Measurements from ENCODE around the gene HSPB1. TPM values are rescaled to one million over a fixed set of nuclear protein-coding genes. Genes with fewer than 3 reads are reported as not detected.

HSPB1 gene
- total and polyA plus RNA-seq, 2 experiments from 2014 or later, result 186 to 1,525 TPM

GRCh38 chr7:76261931-76262330, 40.5 kb upstream of the HSPB1 start:
- no peak overlapping the region for H2AFZ ChIP-seq
- no peaks in the 10 kb centered on the region for H3K9me2 ChIP-seq (replicated peaks; ENCODE audit: insufficient read depth)
- no peak overlapping the region for H3K27ac ChIP-seq
- peaks cover under 1% of the 10 kb centered on the region for H3K4me1 ChIP-seq (ENCODE audit: insufficient read depth)
- H3K9me3 ChIP-seq (ENCODE audit: low read depth), result no peaks in the 10 kb centered on the region
- TF ChIP-seq EZH2 (IDR thresholded peaks at IDR 0.05; ENCODE audit: borderline replicate concordance) (no peak), CTCF (IDR thresholded peaks at IDR 0.05; ENCODE audit: poor library complexity) (no peak), EZH2phosphoT487 (IDR thresholded peaks at IDR 0.05; ENCODE audit: low read depth, severe bottlenecking, unreplicated experiment) (no peak)
- H3K27me3 ChIP-seq, result peaks cover 9% of the 10 kb centered on the region
- H4K20me1 ChIP-seq (ENCODE audit: insufficient read depth, poor library complexity, severe bottlenecking), result no peaks in the 10 kb centered on the region
- no peak overlapping the region for H3K4me2 ChIP-seq
- H3K36me3 ChIP-seq (replicated peaks; ENCODE audit: insufficient read depth, low read depth), result no peaks in the 10 kb centered on the region
- DNase-seq (ENCODE audit: low spot score), result no peak
- WGBS (ENCODE audit: low lambda C conversion rate, missing lambda C conversion rate), result 44% methylated on average over 4 of the region's 4 CpGs
- H3K79me2 ChIP-seq, result no peaks in the 10 kb centered on the region
- no peak overlapping the region for H3K4me3 ChIP-seq

- H3K79me2 ChIP-seq, result no peaks in the 10 kb centered on the region
- TF ChIP-seq CTCF (IDR thresholded peaks at IDR 0.05; ENCODE audit: poor library complexity) (peak; percentile 65), EZH2phosphoT487 (IDR thresholded peaks at IDR 0.05; ENCODE audit: low read depth, severe bottlenecking, unreplicated experiment) (no peak), EZH2 (IDR thresholded peaks at IDR 0.05; ENCODE audit: borderline replicate concordance) (no peak)
- no peaks in the 10 kb centered on the region for H3K9me2 ChIP-seq (replicated peaks; ENCODE audit: insufficient read depth)
- WGBS (ENCODE audit: low lambda C conversion rate, missing lambda C conversion rate), result 61% methylated on average over 7 of the region's 7 CpGs
- H3K27me3 ChIP-seq, result peaks cover 17% of the 10 kb centered on the region
- no peaks in the 10 kb centered on the region for H4K20me1 ChIP-seq (ENCODE audit: insufficient read depth, poor library complexity, severe bottlenecking)
- H3K9me3 ChIP-seq (ENCODE audit: low read depth), result no peaks in the 10 kb centered on the region
- DNase-seq (ENCODE audit: low spot score), result peak; percentile 78
- H3K36me3 ChIP-seq (replicated peaks; ENCODE audit: insufficient read depth, low read depth), result no peaks in the 10 kb centered on the region
- H3K4me2 ChIP-seq, result no peak overlapping the region
- H3K4me1 ChIP-seq (ENCODE audit: insufficient read depth), result peaks cover 5% of the 10 kb centered on the region
- no peak overlapping the region for H3K4me3 ChIP-seq
- H2AFZ ChIP-seq, result no peak overlapping the region
- H3K27ac ChIP-seq, result no peak overlapping the region
Measured at GRCh38 chr7:76262683-76263402, 39.6 kb upstream of the HSPB1 start.

- no peak overlapping the region for H3K4me2 ChIP-seq
- DNase-seq (ENCODE audit: low spot score), result no peak
- peaks cover 35% of the 10 kb centered on the region for H3K27me3 ChIP-seq
- H3K36me3 ChIP-seq (replicated peaks; ENCODE audit: insufficient read depth, low read depth), result no peaks in the 10 kb centered on the region
- H3K4me3 ChIP-seq, result no peak overlapping the region
- no peak overlapping the region for H2AFZ ChIP-seq
- H3K4me1 ChIP-seq (ENCODE audit: insufficient read depth), result peaks cover 5% of the 10 kb centered on the region
- H3K27ac ChIP-seq, result no peak overlapping the region
- H3K9me3 ChIP-seq (ENCODE audit: low read depth), result no peaks in the 10 kb centered on the region
- no peaks in the 10 kb centered on the region for H3K79me2 ChIP-seq
- no peaks in the 10 kb centered on the region for H3K9me2 ChIP-seq (replicated peaks; ENCODE audit: insufficient read depth)
- WGBS (ENCODE audit: low lambda C conversion rate, missing lambda C conversion rate), result 97% methylated on average over 5 of the region's 7 CpGs
- TF ChIP-seq EZH2 (IDR thresholded peaks at IDR 0.05; ENCODE audit: borderline replicate concordance) (no peak), EZH2phosphoT487 (IDR thresholded peaks at IDR 0.05; ENCODE audit: low read depth, severe bottlenecking, unreplicated experiment) (no peak), CTCF (IDR thresholded peaks at IDR 0.05; ENCODE audit: poor library complexity) (no peak)
- no peaks in the 10 kb centered on the region for H4K20me1 ChIP-seq (ENCODE audit: insufficient read depth, poor library complexity, severe bottlenecking)
Measured at GRCh38 chr7:76265299-76265698, 37.2 kb upstream of the HSPB1 start.

Data from hepatocyte (in vitro differentiated cells).